ENCODE data around the gene POLR2L.
A peak's percentile ranks its signal among the peaks of the same experiment; 100 is the strongest.

The POLR2L gene

GRCh38 chr11:809287-810039 is 32.9 kb downstream of the POLR2L start, which contains the start of gene RPLP2:
Gene RPLP2, plus strand, starts transcription at chr11:809967. Its CDS starts 268 bp downstream, at chr11:810235.
- DNase-seq (ENCODE audit: low read depth): peak; percentile 98
- no peak for TF ChIP-seq CTCF (IDR thresholded peaks at IDR 0.05; ENCODE audit: insufficient read depth, low read depth, low read length, missing control alignments)
- H3K4me3 ChIP-seq (ENCODE audit: low read depth, low read length): peak within 1 kb of the TSS; percentile 72

DNA sequence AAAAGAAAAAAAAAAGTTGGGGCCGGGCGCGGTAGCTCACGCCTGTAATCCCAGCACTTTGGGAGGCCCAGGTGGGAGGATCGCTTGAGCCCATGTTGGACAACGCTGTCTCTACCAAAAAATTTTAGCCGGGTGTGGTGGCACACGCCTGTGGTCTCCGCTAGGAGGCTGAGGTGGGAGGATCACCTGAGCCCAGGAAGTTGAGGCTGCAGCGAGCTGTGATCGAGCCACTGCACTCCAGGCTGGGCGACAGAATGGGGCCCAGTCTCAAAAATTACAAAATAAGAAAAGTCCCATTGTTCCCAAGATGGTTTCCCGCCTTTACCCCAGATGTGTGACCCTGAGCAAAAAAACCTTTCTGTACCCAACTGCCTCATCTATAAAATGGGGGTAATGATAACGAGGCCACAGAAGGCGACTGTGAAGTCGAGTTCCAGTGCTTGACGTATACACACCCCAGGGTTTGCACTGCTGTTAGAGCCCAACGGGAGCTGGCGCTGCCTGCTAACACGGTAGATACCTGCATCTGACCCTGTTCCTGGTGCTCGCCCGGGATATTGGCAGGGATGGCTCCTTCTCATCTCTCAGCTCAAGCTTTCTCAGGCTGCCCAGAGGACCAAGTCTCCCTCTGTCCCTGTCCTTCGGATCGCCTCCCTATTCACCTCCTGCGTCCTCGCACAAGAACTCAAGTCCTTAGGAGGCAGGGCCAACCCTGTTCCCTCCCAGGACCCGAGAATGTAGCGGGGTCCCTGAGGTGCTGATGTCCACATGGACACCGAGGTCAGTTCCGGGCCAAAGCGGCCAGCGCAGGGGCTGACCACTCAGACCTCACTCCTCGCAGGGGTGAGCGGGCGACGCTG is 33.7 kb downstream of the POLR2L start:
- peak; percentile 70 for DNase-seq (ENCODE audit: low read depth)
- TF ChIP-seq CTCF (IDR thresholded peaks at IDR 0.05; ENCODE audit: insufficient read depth, low read depth, low read length, missing control alignments): peak; percentile 33
- peak overlapping the region; percentile 72 for H3K4me3 ChIP-seq (ENCODE audit: low read depth, low read length)

GRCh38 chr11:804599-804964 is 37.7 kb downstream of the POLR2L start:
- TF ChIP-seq CTCF (IDR thresholded peaks at IDR 0.05; ENCODE audit: insufficient read depth, low read depth, low read length, missing control alignments): no peak
- H3K4me3 ChIP-seq (ENCODE audit: low read depth, low read length): peak overlapping the region; percentile 69
- no peak for DNase-seq (ENCODE audit: low read depth)

DNA sequence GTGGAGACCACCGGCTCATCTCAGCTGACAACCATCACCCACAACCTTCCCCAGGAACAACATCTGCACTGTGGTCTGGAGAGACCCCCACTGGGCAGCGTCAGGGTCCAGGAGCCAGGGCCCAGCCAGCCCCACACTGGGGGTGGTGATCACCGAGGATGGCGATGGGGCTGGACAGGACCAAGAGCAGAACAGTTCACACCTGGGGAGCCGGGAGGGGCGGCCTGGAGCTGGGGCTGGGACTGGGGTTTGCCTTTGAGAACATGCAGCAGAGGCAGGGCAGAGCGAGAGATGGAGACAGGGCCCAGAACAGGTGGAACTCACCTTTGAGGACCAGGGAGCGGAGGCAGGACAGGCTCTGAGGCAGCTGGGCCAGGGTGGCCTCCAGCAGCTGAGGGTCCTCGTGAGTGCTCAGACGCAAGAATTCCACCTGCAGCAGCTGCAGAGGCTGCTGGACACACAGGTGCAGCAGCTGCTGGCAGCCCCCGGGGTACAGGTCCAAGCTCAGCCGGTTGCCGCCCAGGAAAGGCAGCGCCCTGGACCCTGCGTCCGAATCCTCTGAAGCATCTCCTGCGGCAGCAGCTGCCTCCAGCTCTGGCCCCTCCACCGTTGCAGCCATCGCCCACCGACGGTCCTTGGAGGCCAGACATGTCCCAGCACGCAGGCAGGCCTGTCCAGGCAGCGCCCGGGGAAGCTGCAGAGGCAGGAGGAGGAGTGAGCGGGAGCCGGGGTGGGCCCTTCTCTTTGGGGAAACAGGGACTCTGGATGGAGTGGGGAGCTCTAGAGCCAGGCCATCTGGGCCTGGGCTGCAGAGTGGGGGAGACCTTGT is 38.3 kb downstream of the POLR2L start:
- TF ChIP-seq CTCF (IDR thresholded peaks at IDR 0.05; ENCODE audit: insufficient read depth, low read depth, low read length, missing control alignments): no peak
- DNase-seq (ENCODE audit: low read depth): no peak

GRCh38 chr11:803467-803742 is 38.9 kb downstream of the POLR2L start:
- no peak for TF ChIP-seq CTCF (IDR thresholded peaks at IDR 0.05; ENCODE audit: insufficient read depth, low read depth, low read length, missing control alignments)
- DNase-seq (ENCODE audit: low read depth): no peak
- peak overlapping the region; percentile 69 for H3K4me3 ChIP-seq (ENCODE audit: low read depth, low read length)

More for the DNA sequence above, 38.3 kb downstream of the POLR2L start:
- peak overlapping the region; percentile 69 for H3K4me3 ChIP-seq (ENCODE audit: low read depth, low read length)

GRCh38 chr11:802693-803466 is 39.4 kb downstream of the POLR2L start:
- no peak for DNase-seq (ENCODE audit: low read depth)
- TF ChIP-seq CTCF (IDR thresholded peaks at IDR 0.05; ENCODE audit: insufficient read depth, low read depth, low read length, missing control alignments): no peak
- peak overlapping the region; percentile 69; the same call in 1 of the 2 replicates for H3K4me3 ChIP-seq (ENCODE audit: low read depth, low read length)
